Measurements from ENCODE around the gene KAT8.
A peak's percentile ranks its signal among the peaks of the same experiment; 100 is the strongest.
"Not testable (repeated sequence)": the region's sequence is repeated elsewhere in the genome, so short reads cannot be mapped to it uniquely, and the experiment has no call there.

Gene KAT8

GRCh38 chr16:31133046-31133501 is 15.6 kb downstream of the KAT8 start:
- DNase-seq = no peak

- no peak for DNase-seq
Observed at GRCh38 chr16:31134091-31134571, 16.7 kb downstream of the KAT8 start.

DNA sequence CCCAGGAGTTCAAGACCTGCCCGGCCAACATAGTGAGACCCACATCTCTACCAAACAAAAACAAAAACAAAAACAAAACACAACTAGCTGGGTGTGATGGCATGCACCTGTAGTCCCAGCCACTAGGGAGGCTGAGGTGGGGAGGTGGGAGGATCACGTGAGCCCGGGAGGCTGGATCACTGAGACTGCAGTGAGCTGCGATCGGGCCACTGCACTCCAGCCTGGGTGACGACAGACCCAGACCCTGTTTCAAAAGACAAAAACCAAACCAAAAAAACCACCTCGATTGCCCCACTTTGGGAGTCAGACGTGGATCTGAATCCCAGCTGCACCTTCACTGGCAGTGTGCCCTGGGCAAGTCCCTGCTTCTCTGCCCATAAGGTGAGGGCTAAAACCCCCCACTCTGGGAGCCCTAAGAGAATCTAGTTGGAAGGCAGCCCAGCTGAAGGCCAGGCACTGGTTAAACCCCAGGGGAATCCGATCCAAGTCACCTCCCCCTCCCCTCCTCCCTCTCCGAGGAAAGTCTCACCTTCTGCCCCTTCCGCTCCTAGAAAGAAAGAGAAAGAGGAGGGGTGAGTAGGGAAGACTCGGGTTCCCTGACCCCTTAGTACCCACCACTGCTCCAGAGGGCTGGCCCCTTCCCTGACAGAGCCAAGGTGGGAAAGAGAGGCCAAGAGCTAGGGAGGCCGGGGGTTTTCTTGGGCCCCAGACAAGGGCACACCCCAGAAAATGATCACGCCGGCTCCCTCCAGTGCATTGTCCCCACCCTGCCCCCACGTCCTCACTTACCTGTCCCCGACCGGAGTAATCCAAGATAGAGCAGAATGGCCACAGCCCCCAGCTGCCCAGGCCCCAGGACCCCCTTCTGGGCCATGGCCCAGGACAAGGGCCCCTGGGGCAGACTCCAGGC is 17.4 kb downstream of the KAT8 start:
- no peak for DNase-seq

DNA sequence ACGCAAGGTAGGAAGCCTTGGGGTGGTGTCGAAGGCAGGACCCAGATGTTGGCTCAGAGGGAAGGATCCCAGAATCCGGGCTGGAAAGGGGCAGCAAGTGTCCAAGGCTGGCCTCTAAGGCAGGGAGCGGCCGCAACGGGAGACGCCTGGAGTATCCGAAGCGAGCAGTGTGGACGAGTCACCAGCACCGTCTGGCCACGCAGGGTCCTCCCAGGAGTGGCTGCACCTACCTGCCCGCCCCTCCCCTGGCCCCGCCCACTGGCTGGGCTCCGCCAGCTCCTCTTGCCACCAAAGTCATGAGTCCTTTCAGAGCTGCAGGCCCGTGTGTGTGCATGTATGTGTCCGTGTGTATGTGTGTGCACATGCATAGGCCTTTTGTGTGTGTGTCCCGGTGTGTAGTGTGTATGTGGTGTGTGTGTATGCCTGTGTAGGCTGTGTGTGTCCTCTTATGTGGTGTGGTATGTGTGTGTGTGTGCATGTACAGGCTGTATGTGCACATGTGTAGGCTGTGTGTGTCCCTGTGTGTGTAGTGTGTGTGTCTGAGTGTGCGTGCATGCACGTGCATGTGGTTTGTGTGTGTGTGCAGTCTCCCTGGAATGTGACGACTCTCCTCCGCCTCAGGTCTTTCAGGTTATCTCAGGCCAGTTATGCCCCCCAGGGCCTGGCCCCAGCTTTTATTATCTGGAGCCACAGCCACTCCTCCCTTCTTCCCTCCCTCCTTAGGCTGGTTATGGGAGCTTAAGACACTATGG is 18.2 kb downstream of the KAT8 start, which contains the start of gene PRSS8:
Gene PRSS8, minus strand, starts transcription at position 193 of the 752 bp plus-strand sequence. CDS start 229 bp downstream, outside the sequence.
- DNase-seq = no peak

DNA sequence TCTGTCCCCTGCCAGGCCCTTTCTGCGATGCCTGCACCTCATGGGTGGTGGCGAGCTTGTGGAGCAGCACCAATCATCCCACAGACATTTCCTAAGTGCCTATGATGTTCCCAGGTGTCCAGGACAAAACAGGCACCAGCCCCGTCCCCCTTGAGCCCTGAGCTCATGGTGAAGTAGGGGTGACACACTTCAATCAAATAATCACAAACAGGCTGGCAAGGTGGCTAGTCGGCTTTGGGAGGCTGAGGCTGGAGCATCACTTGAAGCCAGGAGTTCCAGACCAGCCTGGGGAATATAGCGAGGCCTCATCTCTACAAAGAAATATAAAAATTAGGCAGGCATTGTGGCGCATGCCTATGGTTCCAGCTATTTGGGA is 18.8 kb downstream of the KAT8 start:
- DNase-seq = no peak

DNA sequence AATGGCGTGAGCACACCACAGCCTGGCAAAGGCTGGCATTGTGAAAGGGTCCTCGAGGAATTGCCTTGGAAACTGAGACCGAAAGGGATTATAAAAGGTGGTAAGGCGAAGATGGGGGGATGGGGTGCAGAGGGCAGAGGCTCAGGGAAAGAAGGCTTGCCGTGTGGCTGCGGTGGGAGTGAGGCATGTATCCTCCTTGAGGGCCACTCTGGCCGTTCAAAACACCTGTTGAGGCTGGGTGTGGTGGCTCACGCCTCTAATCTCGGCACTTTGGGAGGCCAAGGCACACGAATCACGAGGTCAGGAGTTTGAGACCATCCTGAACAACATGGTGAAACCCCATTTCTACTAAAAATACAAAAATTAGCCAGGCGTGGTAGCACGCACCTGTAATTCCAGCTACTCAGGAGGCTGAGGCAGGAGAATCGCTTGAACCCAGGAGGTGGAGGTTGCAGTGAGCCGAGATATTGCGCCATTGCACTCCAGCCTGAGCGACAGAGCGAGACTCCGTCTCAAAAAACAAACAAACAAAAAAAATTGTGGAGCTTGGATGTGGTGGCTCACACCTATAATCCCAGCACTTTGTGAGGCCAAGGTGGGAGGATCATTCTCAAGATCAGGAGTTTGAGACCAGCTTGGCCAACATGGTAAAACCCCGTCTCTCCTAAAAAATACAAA is 19.5 kb downstream of the KAT8 start:
- not testable (repeated sequence) for DNase-seq

DNA sequence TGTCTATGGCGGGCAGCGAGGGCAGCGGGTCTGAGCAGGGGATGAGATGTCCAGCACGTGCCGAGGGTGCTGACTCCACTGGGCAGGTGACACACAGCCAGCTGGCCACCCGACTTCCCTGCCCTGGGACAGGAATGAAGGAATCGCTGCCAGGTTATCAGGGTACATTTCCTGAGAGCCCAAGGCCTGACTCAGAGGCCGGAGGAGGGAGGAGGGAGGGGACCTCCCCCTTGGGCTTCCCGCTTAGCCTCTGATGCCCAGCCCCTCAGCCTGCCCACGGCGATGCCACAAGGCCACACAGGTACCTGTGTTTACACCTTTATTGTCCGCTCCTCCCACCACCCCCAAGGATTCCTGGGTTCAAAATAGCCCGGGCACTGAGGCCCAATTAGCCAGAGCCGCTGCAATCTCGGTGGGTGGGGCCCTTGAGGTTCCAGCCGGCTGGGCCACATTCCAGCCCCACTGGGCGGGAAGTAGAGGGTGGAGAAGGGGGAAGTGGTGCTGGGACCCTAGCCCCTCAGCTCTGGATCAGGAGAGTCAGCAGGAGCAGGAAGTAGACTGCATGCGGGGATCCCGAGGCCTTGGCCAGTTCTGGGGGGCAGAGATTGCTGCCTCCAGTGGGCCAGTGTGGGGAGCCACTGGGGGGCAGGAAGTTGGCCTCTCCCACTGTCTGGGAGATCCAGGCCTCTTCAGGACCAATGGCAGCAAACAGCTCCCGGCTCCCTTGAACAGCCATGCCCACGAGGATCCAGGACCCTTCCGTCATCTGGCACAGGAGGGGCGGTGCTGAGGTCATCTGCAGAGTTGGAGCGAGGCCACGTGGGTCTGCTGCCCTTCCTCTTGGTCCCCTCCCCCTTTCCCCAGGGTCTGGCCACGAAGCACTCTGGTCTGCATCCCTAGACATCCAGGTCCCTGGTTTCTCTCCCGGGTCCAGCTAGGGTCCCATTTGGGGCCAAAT is 21.4 kb downstream of the KAT8 start:
- no peak for DNase-seq

DNA sequence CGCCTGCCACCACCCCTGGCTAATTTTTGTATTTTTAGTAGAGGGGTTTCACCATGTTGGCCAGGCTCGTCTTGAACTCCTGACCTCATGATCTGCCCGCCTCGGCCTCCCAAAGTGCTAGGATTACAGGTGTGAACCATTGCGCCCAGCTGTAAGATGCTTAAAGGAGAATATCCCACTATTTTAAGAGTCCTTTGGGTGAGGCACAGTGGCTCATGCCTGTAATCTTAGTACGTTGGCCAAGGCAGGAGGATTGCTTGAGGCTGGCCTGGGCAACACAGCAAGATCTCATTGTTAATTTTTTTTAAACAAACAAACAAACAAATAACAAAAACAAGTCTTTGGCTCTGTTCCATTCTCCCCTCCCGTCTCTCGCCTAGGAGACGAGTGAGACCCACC is 23.6 kb downstream of the KAT8 start:
- not testable (repeated sequence) for DNase-seq

DNA sequence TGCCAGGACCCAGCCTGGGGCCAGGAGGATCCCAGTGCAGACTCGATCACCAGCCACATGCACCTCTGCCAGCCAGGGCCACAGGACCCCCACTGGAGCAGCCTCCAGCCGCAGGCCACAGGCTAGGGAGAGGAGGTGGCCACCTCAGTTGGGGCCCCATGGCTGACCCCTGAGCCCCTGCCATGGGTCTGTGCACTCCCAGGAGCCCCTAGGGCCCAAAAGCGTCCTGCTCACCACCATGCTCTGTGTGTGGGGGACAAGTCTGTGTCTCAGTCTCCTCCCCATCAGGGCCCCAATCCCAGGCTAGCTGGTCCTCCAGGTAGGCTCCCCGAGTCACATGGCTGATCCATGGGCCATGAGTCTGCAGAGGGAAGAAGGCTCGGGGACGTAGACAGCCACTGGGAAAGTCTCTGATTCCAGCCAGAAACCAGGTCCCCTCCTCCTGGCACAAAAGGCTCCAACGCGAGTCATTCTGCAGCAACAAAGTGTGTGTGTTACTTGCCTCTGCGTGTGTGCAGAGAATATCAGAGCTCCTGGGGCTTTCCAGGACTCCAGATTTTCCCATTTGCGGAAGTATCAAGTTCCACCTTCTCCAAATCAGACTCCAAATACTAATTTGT is 24.1 kb downstream of the KAT8 start:
- no peak for DNase-seq

GRCh38 chr16:31142109-31143010 is 24.9 kb downstream of the KAT8 start:
- DNase-seq = peak; percentile 99

- DNase-seq = no peak
Observed at GRCh38 chr16:31143011-31143693, 25.7 kb downstream of the KAT8 start.

- no peak for DNase-seq
Observed at GRCh38 chr16:31143694-31144148, 26.3 kb downstream of the KAT8 start.

GRCh38 chr16:31144418-31144817 is 27.0 kb downstream of the KAT8 start:
- not testable (repeated sequence) for DNase-seq

GRCh38 chr16:31145398-31145990 is 28.0 kb downstream of the KAT8 start:
- DNase-seq = no peak

DNA sequence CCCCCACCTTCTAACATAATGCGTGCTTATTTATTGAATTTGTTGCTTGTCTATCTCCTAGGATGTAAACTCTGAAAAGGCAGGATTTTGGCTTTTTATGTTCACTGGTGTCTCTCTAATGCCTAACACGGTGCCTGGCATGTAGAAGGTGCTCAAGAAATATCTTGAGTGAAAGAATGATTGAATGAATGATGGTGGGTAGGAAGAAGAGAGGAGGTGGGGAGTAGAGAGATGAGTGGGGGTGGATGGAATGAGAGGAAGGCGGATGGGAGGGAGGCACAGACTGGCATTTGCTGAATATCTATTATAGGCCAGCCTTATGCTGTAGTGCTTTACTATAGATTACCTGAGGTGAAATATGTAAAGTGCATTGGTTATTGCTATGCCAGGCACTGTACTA is 30.1 kb downstream of the KAT8 start:
- DNase-seq = no peak

DNA sequence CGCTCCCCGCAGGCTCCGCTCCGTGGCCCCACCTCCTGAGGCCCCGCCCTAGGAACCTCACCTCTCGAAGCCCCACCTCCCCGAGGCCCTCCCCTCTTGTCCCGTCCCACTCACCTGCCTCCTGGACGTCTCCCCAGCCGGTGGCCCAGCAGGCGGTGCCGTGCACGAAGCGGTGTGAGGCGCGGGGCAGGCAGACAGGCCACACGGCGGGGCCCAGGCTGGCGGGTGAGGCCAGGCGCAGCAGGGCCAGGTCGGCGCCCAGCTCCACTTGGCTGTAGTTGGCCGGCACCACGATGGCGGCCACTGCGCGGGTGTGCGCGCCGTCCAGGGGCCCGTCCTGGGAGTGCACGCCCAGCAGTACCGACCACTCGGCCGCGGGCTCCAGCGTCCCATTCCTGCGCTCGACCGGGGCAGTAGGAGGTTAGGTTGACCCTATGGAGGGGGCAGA is 30.8 kb downstream of the KAT8 start:
- no peak for DNase-seq

DNA sequence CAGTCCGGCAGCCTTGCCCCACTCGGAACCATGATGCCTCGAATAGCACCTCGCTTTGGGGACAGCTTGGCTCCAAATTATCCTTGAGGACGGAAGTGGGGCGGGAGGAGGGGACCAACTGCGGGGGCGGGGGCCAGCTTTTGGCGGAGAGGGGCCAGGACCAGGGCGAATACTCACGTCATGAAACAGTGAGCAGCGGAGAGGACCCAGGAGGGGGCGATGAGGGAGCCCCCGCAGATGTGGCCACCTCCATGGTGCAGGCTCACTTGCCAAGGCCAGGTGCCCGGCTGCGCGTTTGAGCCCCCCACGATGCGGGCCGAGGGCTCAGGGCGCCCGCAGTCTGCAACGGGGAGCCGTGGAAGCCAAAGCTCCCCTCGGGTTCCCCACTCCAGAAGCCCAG is 31.4 kb downstream of the KAT8 start:
- no peak for DNase-seq

DNA sequence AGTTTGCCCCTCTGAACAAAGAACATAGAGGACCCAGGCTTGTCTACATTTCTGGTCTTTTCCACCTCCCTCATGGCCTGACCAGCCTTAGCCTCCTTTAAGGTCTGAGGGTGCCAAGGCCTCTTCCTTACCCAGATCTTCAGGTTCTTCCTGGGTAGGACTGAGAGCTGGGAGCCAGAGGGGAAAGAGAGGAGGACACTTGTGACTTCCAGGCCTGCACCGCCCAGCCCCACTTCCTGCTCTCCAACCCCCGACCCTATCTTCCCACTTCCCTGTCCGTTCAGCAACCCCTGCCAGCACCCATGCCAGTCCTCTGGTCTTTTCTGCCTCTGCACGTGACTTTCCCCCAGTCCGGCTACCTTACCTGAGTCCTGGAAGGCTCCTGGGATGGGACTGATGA is 31.9 kb downstream of the KAT8 start:
- no peak for DNase-seq

All from CD4-positive, alpha-beta T cell treated with Interleukin-10 for 1 hour (primary cell).